ENCODE data around the gene FLT1. TPM values are rescaled to one million over a fixed set of nuclear protein-coding genes. Genes with fewer than 3 reads are reported as not detected.

The FLT1 gene
- total RNA-seq, 1 experiment from 2014 or later = not detected

GRCh38 chr13:28401303-28402056 lies 93.4 kb downstream of the FLT1 start:
- H3K79me2 ChIP-seq (ENCODE audit: low read depth) = no peaks in the 10 kb centered on the region
- no peak overlapping the region for H3K4me3 ChIP-seq
- H3K4me2 ChIP-seq = no peak overlapping the region
- no peaks in the 10 kb centered on the region for H3K4me1 ChIP-seq (replicated peaks; ENCODE audit: insufficient read depth)
- H3K27me3 ChIP-seq (ENCODE audit: insufficient read depth, low read depth) = peaks cover 43% of the 10 kb centered on the region
- intact Hi-C loops (cut with micrococcal nuclease; ENCODE audit: unreplicated experiment) = no loop called here
- H3K27ac ChIP-seq = no peak overlapping the region
- POLR2A ChIA-PET (ENCODE audit: unreplicated experiment) = no interaction called here
- no TSS peak for BruUV-seq (replicated peaks)
- H3K9me3 ChIP-seq (ENCODE audit: insufficient read depth, low read depth) = no peaks in the 10 kb centered on the region
- DNase-seq = peak in 1 of 2 experiments; percentile 36
- H2AFZ ChIP-seq = no peak overlapping the region
- H4K20me1 ChIP-seq (ENCODE audit: insufficient read depth) = no peaks in the 10 kb centered on the region
- H3K9me2 ChIP-seq (ENCODE audit: insufficient read depth) = no peaks in the 10 kb centered on the region
- no peaks in the 10 kb centered on the region for H3K36me3 ChIP-seq (ENCODE audit: low read depth)
- no peaks in the 10 kb centered on the region for H3F3A ChIP-seq (ENCODE audit: insufficient read depth, low read depth)
- TF ChIP-seq CTCF (conservative IDR thresholded peaks at IDR 0.05) (no peak), EZH2 (IDR thresholded peaks at IDR 0.05; ENCODE audit: low read depth) (no peak)
- CTCF ChIA-PET = no interaction called here

DNA sequence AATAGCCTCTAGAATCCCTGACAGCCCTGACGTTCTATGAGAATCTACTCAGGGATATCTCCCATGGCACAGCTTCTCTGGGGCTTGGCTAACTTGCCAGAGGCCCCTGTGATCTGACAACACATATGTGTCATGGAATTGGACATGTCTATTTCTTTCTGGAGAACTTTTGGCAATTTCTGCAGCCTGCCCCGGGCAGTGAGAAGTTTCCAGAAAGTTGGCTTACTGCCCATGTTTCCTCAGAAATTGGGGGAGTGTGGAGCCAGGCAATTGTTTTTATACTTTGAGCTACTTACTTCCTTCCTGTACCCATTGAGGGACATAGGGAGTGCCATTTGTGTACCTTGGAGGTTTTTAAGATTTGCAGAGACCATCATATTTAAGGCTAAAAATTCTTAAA lies 98.9 kb downstream of the FLT1 start:
- H3K36me3 ChIP-seq (ENCODE audit: low read depth) = no peaks in the 10 kb centered on the region
- H2AFZ ChIP-seq = no peak overlapping the region
- no peak overlapping the region for H3K4me2 ChIP-seq
- no peaks in the 10 kb centered on the region for H3K4me1 ChIP-seq (replicated peaks; ENCODE audit: insufficient read depth)
- intact Hi-C loops (cut with micrococcal nuclease; ENCODE audit: unreplicated experiment) = no loop called here
- H3K9me2 ChIP-seq (ENCODE audit: insufficient read depth) = no peaks in the 10 kb centered on the region
- TF ChIP-seq CTCF (conservative IDR thresholded peaks at IDR 0.05) (no peak), EZH2 (IDR thresholded peaks at IDR 0.05; ENCODE audit: low read depth) (no peak)
- H3K27ac ChIP-seq = no peak overlapping the region
- no peaks in the 10 kb centered on the region for H3K9me3 ChIP-seq (ENCODE audit: insufficient read depth, low read depth)
- H4K20me1 ChIP-seq (ENCODE audit: insufficient read depth) = no peaks in the 10 kb centered on the region
- POLR2A ChIA-PET (ENCODE audit: unreplicated experiment) = no interaction called here
- H3K27me3 ChIP-seq (ENCODE audit: insufficient read depth, low read depth) = peaks cover 62% of the 10 kb centered on the region
- no TSS peak for BruUV-seq (replicated peaks)
- H3K4me3 ChIP-seq = no peak overlapping the region
- H3K79me2 ChIP-seq (ENCODE audit: low read depth) = no peaks in the 10 kb centered on the region
- CTCF ChIA-PET = no interaction called here
- no peaks in the 10 kb centered on the region for H3F3A ChIP-seq (ENCODE audit: insufficient read depth, low read depth)
- DNase-seq = no peak

DNA sequence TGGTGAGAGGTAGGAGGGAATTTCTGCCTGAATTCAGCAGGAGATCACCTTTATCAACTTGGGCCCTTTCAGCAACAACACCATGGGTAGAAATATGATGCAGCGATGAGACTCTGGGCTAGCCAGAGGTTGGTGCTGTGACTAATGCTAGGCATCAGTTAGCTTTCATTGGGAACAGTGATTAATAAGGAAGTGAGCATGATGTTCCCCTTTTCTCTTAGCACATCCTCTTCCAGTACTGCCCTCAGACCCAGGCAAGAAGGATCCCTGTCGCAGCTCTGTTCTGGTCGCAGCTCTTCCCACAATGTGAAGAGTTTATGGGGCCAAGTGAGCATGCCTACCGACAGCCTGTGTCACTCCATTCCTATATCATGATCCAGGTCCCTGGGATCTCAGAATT lies 100.5 kb downstream of the FLT1 start:
- H3K27me3 ChIP-seq (ENCODE audit: insufficient read depth, low read depth) = peaks cover 73% of the 10 kb centered on the region
- H3K4me2 ChIP-seq = no peak overlapping the region
- H3K4me1 ChIP-seq (replicated peaks; ENCODE audit: insufficient read depth) = no peaks in the 10 kb centered on the region
- no peaks in the 10 kb centered on the region for H3F3A ChIP-seq (ENCODE audit: insufficient read depth, low read depth)
- H3K27ac ChIP-seq = no peak overlapping the region
- intact Hi-C loops (cut with micrococcal nuclease; ENCODE audit: unreplicated experiment) = no loop called here
- no peaks in the 10 kb centered on the region for H3K9me3 ChIP-seq (ENCODE audit: insufficient read depth, low read depth)
- no peaks in the 10 kb centered on the region for H4K20me1 ChIP-seq (ENCODE audit: insufficient read depth)
- no peak overlapping the region for H2AFZ ChIP-seq
- CTCF ChIA-PET = no interaction called here
- DNase-seq = no peak
- POLR2A ChIA-PET (ENCODE audit: unreplicated experiment) = no interaction called here
- H3K4me3 ChIP-seq = no peak overlapping the region
- no peaks in the 10 kb centered on the region for H3K9me2 ChIP-seq (ENCODE audit: insufficient read depth)
- no TSS peak for BruUV-seq (replicated peaks)
- no peak for TF ChIP-seq EZH2 (IDR thresholded peaks at IDR 0.05; ENCODE audit: low read depth)
- TF ChIP-seq CTCF (conservative IDR thresholded peaks at IDR 0.05) = no peak
- H3K36me3 ChIP-seq (ENCODE audit: low read depth) = no peaks in the 10 kb centered on the region
- H3K79me2 ChIP-seq (ENCODE audit: low read depth) = no peaks in the 10 kb centered on the region
